ENCODE results near the gene TRMT61A.
"Not testable (repeated sequence)": the region's sequence is repeated elsewhere in the genome, so short reads cannot be mapped to it uniquely, and the experiment has no call there.

Gene TRMT61A

GRCh38 chr14:103523575-103523954 is 5.4 kb upstream of the TRMT61A start:
- no peak for DNase-seq

DNA sequence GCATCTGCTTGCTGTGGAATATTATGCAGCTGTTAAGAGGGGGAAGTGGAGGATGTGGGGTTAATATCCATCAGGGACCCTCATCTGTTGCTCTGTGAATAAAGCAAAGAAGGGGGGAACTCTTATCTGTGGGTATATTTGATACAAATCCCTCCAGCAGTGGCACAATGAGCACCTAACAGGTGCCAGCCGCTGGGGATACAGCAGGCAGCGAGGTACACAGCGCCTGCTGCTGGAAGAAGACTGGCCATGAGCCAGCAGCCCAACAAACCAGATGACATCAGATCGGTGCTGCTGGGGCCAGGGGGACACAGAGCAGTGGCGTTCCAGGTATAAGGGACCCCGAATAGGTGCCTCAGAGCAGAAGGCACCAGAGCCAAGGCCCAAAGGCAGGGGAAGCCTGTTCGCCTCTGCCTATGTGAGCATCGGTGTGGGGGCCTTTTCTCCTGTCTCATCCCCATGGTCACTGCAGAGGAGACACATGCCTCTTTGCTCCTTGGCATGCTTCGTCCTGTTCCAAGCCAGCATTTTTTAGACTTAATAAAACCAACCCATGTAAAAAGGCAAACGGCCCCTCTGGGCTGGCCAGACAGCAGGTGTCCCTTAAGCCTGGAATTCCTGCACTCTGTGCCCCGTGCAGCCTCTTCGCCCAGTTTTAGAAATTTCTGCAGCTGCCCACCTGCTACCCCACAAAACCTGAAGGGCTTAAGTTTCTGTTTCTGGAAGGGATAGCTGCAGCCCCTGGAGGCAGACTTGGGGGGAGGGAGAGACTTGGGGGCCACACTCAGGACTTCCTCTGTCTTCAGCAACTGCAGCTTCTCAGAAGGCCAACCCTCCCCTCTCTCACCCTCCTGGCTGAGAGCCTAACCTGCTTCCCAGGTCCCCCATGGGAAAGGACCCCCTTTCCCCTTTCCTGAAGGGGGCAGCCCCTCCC is 4.7 kb upstream of the TRMT61A start:
- DNase-seq: no peak

GRCh38 chr14:103525430-103526246 is 3.4 kb upstream of the TRMT61A start:
- not testable (repeated sequence) for DNase-seq

GRCh38 chr14:103526247-103526913 is 2.6 kb upstream of the TRMT61A start:
- no peak for DNase-seq

- DNase-seq: no peak
These were observed 2.1 kb upstream of the TRMT61A start for GRCh38 chr14:103526914-103527248.

DNA sequence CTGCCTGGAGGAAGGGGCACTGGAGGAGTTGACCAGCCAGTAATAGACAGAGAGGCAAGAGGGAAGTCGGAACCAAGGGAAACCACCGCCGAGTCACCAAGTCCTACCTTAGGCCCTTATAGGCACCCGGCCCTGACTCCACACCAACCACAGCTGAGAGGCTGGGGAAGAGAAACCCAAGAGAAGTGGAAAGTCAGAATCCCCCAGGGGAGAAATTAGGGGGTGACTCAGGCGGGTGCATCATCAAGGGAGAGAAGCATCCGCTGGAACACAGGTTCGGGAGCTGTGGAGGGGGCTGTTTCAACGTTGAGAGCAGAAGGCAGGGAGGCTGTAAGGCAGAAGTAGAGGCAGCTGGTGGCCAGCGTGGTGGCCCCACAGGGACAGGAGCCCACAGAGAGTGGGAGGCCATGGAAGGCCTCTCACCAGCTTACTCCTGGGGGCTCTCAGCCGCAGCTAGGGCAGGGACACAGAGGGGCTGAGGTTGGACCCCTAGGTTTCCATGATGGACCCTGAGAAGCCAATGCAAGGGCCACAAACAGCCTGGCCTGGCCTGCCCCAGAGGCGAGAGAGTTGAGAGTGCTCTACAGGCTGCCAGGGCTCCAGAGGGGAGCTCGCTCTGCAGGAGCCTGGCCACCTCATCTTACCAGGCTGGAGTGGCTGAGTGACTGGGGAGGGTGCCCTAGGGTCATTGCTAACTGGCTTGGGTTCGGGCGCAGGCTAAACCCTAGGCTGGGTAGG is 1.4 kb upstream of the TRMT61A start:
- DNase-seq: no peak

GRCh38 chr14:103528146-103528586 is 830 bp upstream of the TRMT61A start:
- DNase-seq: no peak

DNA sequence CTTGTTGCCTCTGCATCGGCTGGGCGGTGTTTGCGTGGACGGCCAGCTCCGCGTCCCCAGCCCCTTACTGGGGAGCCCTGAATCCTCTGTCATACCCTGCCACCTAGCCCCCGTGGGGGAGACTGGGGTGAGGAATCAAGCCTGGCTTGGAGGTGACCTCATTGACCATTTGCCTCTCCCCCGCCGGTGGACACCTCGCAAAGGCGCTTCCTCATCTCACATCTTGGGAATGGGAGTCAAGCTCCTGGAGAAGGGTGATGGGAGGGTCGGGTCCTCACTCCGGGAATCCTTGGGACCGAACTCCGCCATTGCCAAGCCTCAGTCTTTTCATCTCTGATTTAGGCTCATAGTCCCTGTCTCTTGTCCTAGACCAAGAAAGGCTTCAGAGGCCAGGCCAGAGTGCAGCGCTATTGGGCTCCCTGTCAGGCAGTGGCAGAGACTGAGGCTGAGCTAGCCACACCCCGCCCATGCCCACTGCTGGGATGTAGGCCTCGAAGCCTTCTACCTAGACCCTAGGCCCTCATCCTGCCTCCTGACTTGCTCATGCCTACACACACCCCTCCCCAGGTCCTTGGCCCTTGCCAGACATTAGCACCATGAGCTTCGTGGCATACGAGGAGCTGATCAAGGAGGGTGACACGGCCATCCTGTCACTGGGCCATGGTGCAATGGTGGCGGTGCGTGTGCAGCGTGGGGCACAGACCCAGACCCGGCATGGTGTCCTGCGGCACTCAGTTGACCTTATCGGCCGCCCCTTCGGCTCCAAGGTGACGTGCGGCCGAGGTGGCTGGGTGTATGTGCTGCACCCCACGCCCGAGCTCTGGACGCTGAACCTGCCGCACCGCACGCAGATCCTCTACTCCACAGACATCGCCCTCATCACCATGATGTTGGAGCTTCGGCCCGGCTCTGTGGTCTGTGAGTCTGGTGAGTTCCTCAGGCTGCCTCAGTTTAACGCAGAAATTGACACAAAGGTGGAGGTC is 678 bp downstream of the TRMT61A start:
- DNase-seq: no peak

DNA sequence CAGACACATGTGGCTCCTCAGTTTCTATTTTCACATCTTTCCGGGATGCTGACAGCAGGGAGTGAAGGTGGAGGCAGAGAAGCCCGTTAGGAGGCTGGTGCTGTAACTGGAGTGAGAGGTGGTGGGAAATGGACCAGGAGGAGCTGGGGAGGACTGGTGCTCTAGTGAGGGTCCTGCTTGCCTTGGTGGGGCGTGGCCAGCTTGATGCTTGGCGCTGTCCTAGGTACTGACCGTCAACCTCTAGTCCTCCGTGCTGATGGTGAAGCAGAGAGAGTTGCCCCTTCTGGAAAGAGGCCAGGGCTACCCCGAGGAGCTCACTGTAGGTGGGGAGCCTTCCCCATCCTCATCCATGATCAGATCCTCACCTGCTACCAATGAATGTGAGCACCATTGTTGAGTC is 1.4 kb downstream of the TRMT61A start:
- no peak for DNase-seq

DNA sequence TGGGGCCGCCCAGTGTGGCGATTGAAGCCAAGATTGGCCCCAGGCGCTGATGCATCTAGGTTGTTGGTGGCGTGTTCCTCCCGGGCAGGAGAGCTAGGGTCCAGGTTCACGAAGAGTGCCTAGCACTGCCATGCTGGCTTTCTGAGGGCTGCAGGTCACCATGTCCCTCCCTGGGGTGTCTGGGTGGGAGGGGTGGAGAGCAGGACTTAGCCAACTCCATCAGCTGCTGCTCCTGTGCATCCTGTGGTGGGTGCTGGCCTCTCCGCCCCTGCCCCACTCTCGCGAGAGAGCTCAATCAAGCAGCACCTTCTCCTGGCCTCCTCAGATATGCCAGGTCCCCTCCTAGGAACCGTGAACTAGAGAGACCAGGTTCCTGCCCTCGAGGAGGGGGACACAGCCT is 1.8 kb downstream of the TRMT61A start:
- no peak for DNase-seq

DNA sequence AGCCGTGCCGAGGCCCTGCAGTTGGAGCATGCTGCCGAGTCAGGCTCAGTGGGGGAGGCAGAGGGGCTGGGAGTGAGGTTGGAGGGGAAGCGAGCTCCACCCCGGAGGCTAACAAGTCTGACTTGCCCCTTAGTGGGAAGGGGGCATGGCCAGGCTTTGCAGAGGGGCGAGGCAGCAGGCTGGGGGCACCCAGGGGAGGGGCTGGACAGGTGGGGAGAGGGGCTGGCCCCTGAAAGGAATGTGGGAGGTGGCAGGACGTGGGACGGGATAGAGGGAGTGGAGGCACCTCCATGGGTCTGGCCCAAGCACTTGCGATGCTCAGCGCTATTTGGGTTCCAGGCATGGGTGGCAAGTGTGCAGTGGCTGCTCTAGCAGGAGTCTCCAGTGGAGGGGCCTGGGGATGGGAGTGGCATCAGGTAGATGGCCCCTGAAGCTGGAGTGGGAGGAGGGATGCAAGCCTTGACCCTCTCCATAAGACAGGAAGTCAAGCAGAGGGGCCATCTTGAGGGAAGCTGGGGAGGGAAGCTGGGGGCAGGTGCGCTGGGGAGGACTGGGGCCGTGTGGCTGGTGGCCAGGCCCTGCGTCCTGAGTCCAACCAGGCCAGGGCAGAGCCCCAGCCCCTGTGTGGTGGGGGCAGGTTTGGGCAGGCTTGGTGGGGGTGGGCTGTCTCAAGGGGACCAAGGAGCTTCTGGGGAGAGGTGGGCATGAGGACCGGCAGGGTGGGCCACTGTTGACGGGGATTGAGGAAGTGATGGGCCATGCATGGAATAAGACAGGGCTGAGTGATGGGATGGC is 2.6 kb downstream of the TRMT61A start:
- no peak for DNase-seq

DNA sequence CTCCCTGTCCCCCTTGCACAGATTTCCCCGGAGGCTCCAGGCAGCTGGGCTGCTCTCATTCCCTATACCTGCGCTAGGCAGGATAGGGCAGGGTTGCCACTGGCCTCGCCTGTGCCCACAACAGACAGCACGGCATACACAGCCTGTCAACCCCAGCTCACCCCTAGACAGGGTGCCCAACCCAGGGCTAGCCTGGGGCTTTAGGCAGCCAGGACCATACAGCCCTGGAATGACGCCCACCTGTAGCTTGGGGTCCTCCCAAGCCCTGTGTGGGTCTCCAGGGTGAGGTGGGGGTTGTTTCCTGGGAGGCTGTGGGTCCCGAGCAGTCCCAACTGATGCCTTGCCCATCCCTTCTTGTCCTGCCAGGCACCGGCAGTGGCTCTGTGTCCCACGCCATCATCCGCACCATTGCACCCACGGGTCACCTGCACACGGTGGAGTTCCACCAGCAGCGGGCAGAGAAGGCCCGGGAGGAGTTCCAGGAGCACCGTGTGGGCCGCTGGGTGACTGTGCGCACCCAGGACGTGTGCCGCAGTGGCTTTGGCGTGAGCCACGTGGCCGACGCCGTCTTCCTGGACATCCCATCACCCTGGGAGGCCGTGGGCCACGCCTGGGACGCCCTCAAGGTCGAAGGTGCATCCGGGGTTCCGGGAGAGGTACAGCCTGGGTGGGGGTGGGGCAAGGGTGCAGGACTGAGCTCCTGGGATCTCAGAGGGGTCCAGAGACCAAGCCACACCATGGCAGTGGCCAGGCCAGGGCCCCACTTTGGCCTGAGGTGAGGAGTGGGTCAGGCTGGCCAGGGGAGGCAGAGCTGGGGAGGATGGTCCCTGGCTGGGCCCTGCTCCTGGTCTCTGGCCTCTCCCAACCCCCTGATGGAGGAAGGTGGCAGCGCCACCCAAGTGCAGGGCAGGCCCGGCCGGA is 3.5 kb downstream of the TRMT61A start:
- no peak for DNase-seq

GRCh38 chr14:103533137-103533998 is 4.4 kb downstream of the TRMT61A start:
- no peak for DNase-seq

- DNase-seq: no peak
These were observed 5.1 kb downstream of the TRMT61A start for GRCh38 chr14:103533999-103534575.

GRCh38 chr14:103534576-103535061 is 5.6 kb downstream of the TRMT61A start:
- no peak for DNase-seq

DNA sequence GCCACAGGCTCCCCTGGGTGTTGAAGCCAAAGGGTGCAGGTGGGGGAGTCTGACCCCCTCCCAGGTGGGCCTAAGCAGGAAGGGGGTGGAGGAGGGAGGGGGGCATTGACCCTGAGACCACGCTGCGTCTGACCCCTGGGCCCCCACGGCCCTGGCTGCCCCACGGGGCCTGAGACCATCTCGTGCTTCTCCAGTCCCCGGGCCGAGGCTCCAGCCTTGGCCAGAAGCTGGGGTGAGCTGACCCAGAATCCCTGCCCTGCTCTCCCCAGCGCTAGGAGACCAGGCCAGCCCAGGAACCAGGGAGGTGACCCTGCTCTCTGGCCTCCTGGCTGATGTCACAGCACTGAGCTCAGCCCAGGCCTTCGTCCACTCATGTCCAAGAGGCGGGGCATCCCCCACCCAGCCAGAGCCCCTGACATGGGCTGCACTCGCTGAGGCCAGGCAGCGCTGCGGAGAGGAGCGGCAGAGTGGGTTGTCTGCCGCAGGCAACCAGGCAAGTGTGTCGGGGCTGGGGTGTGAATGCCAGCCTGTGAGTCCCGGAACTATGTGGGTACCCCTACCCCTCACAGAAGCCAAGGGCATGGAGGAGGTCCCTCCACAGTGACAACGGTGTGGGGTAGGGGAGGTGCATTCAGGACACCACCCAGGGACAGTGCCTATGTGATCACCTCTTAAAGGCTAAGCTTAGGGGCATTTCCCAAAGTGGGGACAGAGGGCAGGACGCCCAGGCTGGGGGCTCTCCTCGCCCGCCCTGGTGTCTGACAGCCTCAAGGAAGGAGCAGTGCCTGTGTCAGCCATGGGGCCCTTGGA is 6.3 kb downstream of the TRMT61A start:
- no peak for DNase-seq

Measured in SW 1271 (cell line).